Neuron (in vitro differentiated cells): Measurements from ENCODE around the gene NRDC.
"Not testable (repeated sequence)": the region's sequence is repeated elsewhere in the genome, so short reads cannot be mapped to it uniquely, and the experiment has no call there.

Source experiments
- H2AFZ ChIP-seq: one replicate; pipeline ENCODE4 v1.6.1; 2013; ENCODE audit warnings: low read depth, mild to moderate bottlenecking, inconsistent platforms, low read length, moderate library complexity
- H3K27me3 ChIP-seq: one replicate; pipeline ENCODE4 v1.6.1; 2013; ENCODE audit warnings: low read length; ENCODE audit not compliant: insufficient read depth
- H3K36me3 ChIP-seq: one replicate; pipeline ENCODE4 v1.6.1; 2013; ENCODE audit warnings: low read length; ENCODE audit not compliant: insufficient read depth
- H3K4me1 ChIP-seq: one replicate; pipeline ENCODE4 v1.6.1; 2013; ENCODE audit warnings: low read length; ENCODE audit not compliant: insufficient read depth
- H3K4me3 ChIP-seq: 2 replicates; pipeline ENCODE4 v1.5.1; 2013; ENCODE audit warnings: mild to moderate bottlenecking, low read length, moderate library complexity
- H3K9me3 ChIP-seq: one replicate; pipeline ENCODE4 v1.6.1; 2013; ENCODE audit warnings: low read length

NRDC gene

GRCh38 chr1:51850420-51851223 is 27.9 kb downstream of the NRDC start:
- no peaks in the 10 kb centered on the region for H3K27me3 ChIP-seq
- no peak overlapping the region for H3K4me3 ChIP-seq
- no peak overlapping the region for H2AFZ ChIP-seq
- peaks cover 3% of the 10 kb centered on the region for H3K36me3 ChIP-seq
- H3K4me1 ChIP-seq, result no peaks in the 10 kb centered on the region
- no peaks in the 10 kb centered on the region for H3K9me3 ChIP-seq

GRCh38 chr1:51847294-51847920 is 31.1 kb downstream of the NRDC start:
- Histone ChIP-seq H3K4me1 (no peaks in the 10 kb centered on the region), H3K27me3 (no peaks in the 10 kb centered on the region), H3K9me3 (no peaks in the 10 kb centered on the region), H2AFZ (no peak overlapping the region), H3K4me3 (no peak overlapping the region), H3K36me3 (no peaks in the 10 kb centered on the region)

GRCh38 chr1:51843948-51844347 is 34.6 kb downstream of the NRDC start:
- no peak overlapping the region for H2AFZ ChIP-seq
- H3K4me3 ChIP-seq, result no peak overlapping the region
- H3K27me3 ChIP-seq, result no peaks in the 10 kb centered on the region
- peaks cover 11% of the 10 kb centered on the region for H3K36me3 ChIP-seq
- no peaks in the 10 kb centered on the region for H3K9me3 ChIP-seq
- no peaks in the 10 kb centered on the region for H3K4me1 ChIP-seq

- Histone ChIP-seq H3K4me3 (no peak overlapping the region), H3K9me3 (no peaks in the 10 kb centered on the region), H3K36me3 (peaks cover 18% of the 10 kb centered on the region), H3K27me3 (no peaks in the 10 kb centered on the region), H2AFZ (no peak overlapping the region), H3K4me1 (no peaks in the 10 kb centered on the region)
These were observed 36.3 kb downstream of the NRDC start for GRCh38 chr1:51842261-51842660.

DNA sequence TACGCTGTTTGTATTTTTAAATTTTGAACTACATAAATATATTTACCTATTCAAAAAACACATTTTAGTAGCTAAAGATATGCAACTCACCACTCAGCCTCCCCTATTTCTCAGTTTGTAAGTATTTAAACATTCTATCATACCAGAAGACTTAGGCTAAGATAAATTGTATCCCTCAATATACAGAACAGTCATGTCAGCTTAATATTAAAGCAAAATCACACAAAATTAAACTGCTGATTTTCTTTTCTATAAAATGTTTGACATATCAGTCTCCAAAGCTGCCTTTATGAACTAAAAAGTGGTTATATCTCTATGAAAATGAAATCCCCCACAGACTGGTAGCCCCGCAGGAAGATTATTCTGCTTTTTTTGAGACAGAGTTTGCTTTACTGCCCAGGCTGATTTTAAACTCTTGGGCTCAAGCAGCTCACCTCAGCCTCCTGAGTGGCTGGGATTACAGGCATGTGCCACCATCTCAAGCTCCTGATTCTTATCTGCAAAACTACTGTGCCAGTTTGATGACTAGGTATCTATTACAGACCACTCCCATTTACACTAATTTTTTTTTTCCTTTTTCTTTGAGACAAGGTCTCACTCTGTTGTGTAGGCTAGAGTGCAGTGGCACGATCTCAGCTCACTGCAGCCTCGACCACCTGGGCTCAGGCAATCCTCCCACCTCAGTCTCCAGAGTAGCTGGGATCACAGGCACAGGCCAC is 37.6 kb downstream of the NRDC start:
- no peaks in the 10 kb centered on the region for H3K9me3 ChIP-seq
- peaks cover 24% of the 10 kb centered on the region for H3K36me3 ChIP-seq
- H3K4me3 ChIP-seq, result no peak overlapping the region
- H3K27me3 ChIP-seq, result no peaks in the 10 kb centered on the region
- H3K4me1 ChIP-seq, result no peaks in the 10 kb centered on the region
- H2AFZ ChIP-seq, result no peak overlapping the region

GRCh38 chr1:51840182-51840581 is 38.3 kb downstream of the NRDC start:
- Histone ChIP-seq H3K9me3 (no peaks in the 10 kb centered on the region), H3K4me3 (no peak overlapping the region), H2AFZ (no peak overlapping the region), H3K4me1 (no peaks in the 10 kb centered on the region), H3K27me3 (no peaks in the 10 kb centered on the region), H3K36me3 (peaks cover 28% of the 10 kb centered on the region)

DNA sequence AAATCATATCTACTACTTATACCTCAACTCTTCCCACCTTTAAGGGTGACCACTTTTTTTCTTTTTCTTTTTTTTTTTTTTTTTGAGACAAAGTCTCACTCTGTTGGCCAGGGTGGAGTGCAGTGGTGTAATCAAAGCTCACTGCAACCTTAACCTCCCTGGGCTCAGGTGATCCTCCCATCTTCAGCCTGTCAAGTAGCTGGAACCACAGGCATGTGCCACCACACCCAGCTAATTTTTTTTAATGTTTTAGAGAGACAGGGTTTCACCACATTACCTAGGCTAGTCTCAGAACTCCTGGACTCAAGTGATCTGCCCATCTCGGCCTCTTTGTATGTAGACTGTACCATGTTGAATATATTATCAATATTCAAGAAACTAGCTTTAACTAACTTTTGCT is 39.4 kb downstream of the NRDC start:
- Histone ChIP-seq H3K4me1 (no peaks in the 10 kb centered on the region), H3K4me3 (no peak overlapping the region), H3K36me3 (peaks cover 28% of the 10 kb centered on the region), H3K9me3 (no peaks in the 10 kb centered on the region), H3K27me3 (no peaks in the 10 kb centered on the region), H2AFZ (no peak overlapping the region)

DNA sequence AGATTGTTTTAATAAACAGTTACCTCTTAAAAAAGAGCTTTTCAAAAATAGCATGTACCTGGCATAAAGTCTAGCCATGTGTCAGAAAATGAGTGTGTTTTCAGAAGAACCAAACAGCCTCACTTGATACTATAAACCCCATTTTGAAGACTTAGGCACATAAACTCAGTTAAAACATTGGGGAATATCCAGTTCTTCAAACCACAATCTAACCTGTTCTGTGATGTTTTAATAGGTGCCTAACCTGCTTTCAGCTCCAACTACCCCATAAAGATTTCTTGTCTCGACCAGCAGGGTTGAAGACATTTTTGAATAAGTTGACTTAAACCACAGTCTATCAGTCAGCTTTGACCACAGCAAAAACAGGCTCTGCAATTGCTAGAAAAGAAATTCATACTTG is 41.3 kb downstream of the NRDC start:
- Histone ChIP-seq H3K27me3 (no peaks in the 10 kb centered on the region), H3K4me1 (no peaks in the 10 kb centered on the region), H2AFZ (no peak overlapping the region), H3K4me3 (no peak overlapping the region), H3K36me3 (peaks cover 33% of the 10 kb centered on the region), H3K9me3 (no peaks in the 10 kb centered on the region)

GRCh38 chr1:51833700-51834099 is 44.8 kb downstream of the NRDC start:
- Histone ChIP-seq H3K4me3 (no peak overlapping the region), H3K27me3 (no peaks in the 10 kb centered on the region), H3K9me3 (no peaks in the 10 kb centered on the region), H2AFZ (no peak overlapping the region), H3K4me1 (no peaks in the 10 kb centered on the region), H3K36me3 (peaks cover 37% of the 10 kb centered on the region)

- peaks cover 44% of the 10 kb centered on the region for H3K36me3 ChIP-seq
These were observed 49.5 kb downstream of the NRDC start for GRCh38 chr1:51829058-51829457.

GRCh38 chr1:51819810-51820209 is 58.7 kb downstream of the NRDC start:
- no peak overlapping the region for H2AFZ ChIP-seq
- no peaks in the 10 kb centered on the region for H3K27me3 ChIP-seq
- no peaks in the 10 kb centered on the region for H3K9me3 ChIP-seq
- H3K4me3 ChIP-seq, result no peak overlapping the region
- H3K36me3 ChIP-seq, result peaks cover 47% of the 10 kb centered on the region
- no peaks in the 10 kb centered on the region for H3K4me1 ChIP-seq

More at GRCh38 chr1:51829058-51829457, 49.5 kb downstream of the NRDC start:
- H3K4me1 ChIP-seq, result no peaks in the 10 kb centered on the region
- no peak overlapping the region for H3K4me3 ChIP-seq
- H3K9me3 ChIP-seq, result no peaks in the 10 kb centered on the region
- no peak overlapping the region for H2AFZ ChIP-seq
- H3K27me3 ChIP-seq, result no peaks in the 10 kb centered on the region

DNA sequence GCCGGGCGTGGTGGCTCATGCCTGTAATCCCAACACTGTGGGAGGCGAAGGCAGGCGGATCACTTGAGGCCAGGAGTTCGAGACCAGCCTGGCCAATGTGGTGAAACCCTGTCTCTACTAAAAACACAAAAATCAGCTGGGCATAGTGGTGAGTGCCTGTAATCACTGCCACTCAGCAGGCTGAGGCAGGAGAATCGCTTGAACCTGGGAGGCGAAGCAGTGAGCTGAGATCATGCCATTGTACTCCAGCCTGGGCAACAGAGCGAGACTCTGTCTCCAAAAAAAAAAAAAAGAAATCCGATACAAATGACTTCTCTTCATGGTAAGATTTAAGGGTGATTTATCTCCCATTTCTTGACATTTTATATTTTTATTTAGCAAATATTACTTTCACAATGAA is 59.5 kb downstream of the NRDC start:
- H3K36me3 ChIP-seq, result peaks cover 50% of the 10 kb centered on the region
- H3K4me1 ChIP-seq, H3K27me3 ChIP-seq, H3K4me3 ChIP-seq, H3K9me3 ChIP-seq, H2AFZ ChIP-seq: not testable (repeated sequence)

GRCh38 chr1:51818487-51818886 is 60.0 kb downstream of the NRDC start:
- no peaks in the 10 kb centered on the region for H3K9me3 ChIP-seq
- H3K4me1 ChIP-seq, result no peaks in the 10 kb centered on the region
- H3K36me3 ChIP-seq, result peaks cover 54% of the 10 kb centered on the region
- H2AFZ ChIP-seq, result no peak overlapping the region
- H3K4me3 ChIP-seq, result no peak overlapping the region
- H3K27me3 ChIP-seq, result no peaks in the 10 kb centered on the region
